Memory B cell (primary cell): ENCODE data around the gene GABRR2.
A peak's percentile ranks its signal among the peaks of the same experiment; 100 is the strongest.
"Not testable (repeated sequence)": the region's sequence is repeated elsewhere in the genome, so short reads cannot be mapped to it uniquely, and the experiment has no call there.

Experiments
- ATAC-seq: fragments of 150-1000 bp; cut with Tn5 transposase; 2 replicates; pipeline ENCODE4 v1.10.0; 2021; ENCODE audit warnings: low read depth, mild to moderate bottlenecking, moderate library complexity
- DNase-seq, 2 donors: peaks; one replicate each; pipeline ENCODE4 v3.0.0; 2022; ENCODE audit warnings: low spot score in 2 of 2
- H3K27ac Mint-ChIP-seq: one replicate; pipeline ENCODE4 v1.8.0; 2022; ENCODE audit warnings: mild to moderate bottlenecking, moderate library complexity, mixed read lengths
- H3K27me3 Mint-ChIP-seq: one replicate; pipeline ENCODE4 v1.8.0; 2022; ENCODE audit warnings: mixed read lengths
- H3K36me3 Mint-ChIP-seq: one replicate; pipeline ENCODE4 v1.8.0; 2022; ENCODE audit warnings: mild to moderate bottlenecking, mixed read lengths
- H3K4me1 Mint-ChIP-seq: one replicate; pipeline ENCODE4 v1.8.0; 2022; ENCODE audit warnings: mixed read lengths
- H3K4me3 Mint-ChIP-seq: one replicate; pipeline ENCODE4 v1.8.0; 2022; ENCODE audit warnings: mild to moderate bottlenecking, moderate library complexity, mixed read lengths
- H3K9me3 Mint-ChIP-seq: one replicate; pipeline ENCODE4 v1.8.0; 2022; ENCODE audit warnings: mixed read lengths

GABRR2 gene

DNA sequence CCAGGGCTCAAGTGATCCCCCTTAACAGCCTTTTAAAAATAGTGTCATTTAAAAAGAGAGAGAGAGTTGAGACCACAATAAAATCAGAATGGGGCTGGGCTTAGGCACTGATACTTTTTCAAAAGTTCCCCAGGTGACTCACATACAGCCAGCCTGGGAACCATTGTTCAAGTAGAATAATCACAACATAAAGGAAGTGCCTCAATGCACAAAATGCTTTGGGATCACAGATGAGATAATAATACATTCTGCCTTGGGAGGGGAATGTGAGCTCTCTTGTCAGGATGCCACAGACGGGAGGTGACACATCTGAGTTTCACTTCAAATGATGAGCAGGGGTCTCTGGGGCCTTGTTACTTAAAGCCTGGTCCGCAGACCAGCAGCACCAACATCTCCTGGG lies 63.9 kb downstream of the GABRR2 start:
- no peak for DNase-seq
- ATAC-seq, result no peak
- Mint-ChIP-seq H3K36me3 (peaks cover 1% of the 10 kb centered on the region), H3K27ac (no peak overlapping the region), H3K9me3 (no peaks in the 10 kb centered on the region), H3K27me3 (peaks cover 6% of the 10 kb centered on the region), H3K4me3 (no peak overlapping the region), H3K4me1 (no peaks in the 10 kb centered on the region)

DNA sequence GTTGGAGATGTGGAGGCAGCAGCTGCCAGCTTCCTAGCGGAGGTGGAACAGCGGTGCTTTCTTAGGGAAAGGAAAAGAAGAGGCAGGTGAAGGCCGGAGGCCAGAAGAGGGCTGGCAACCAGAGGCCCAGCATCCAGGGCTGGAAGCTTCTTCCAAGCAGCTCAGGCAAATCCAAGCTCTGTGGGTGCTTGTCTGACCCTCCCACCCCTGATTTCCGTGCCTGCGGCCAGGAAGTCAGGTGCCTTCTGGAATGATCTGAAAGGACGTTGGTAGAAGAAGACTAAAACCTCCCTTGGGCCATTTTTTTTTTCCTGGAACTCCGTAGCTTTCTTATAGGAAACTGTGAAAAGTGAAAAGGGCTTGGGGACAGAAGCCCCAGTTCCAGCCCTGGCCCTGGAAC lies 64.9 kb downstream of the GABRR2 start:
- ATAC-seq (no peak), DNase-seq (no peak)
- Mint-ChIP-seq H3K9me3 (no peaks in the 10 kb centered on the region), H3K27me3 (peaks cover 6% of the 10 kb centered on the region), H3K36me3 (peaks cover 1% of the 10 kb centered on the region), H3K4me3 (no peak overlapping the region), H3K27ac (no peak overlapping the region), H3K4me1 (no peaks in the 10 kb centered on the region)

DNA sequence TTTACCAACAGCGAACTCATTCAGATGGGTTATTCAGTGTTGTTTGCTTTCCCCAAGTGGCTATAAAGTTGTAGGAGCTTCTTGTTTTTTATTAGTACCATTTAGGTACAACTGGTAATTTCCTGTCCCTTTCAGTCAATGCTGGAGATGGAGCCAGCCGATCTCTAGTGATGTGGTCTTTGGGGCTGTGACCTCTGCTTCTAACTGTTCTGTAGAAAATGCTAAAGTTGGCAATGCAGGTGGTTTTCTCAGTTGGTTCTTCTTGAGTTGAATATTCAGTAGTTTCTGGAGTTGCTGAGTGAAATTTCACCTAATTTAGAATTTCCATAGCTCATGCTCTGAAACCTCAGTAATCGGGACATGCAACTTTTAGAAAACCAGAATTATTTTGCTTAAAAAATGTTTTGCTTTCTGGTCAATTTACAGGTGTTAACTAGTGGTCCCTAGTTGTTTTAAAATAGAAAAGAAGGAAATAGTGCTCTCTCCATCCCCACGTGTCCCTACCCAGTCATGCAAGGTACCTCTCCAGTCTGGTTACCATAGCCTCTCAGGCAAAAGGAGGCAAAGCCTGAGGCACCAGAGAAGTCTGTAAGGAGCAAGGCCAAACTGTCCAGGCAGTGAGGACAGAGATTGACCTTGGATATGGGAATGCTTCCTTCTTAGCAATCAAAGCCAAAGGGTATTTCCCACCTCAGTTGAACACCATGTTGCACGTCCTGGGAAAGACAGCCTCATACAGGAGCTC lies 70.7 kb downstream of the GABRR2 start:
- H3K4me1 Mint-ChIP-seq, result peaks cover 10% of the 10 kb centered on the region
- ATAC-seq (no peak), DNase-seq (no peak)
- H3K27ac Mint-ChIP-seq, result no peak overlapping the region
- peaks cover 4% of the 10 kb centered on the region for H3K27me3 Mint-ChIP-seq
- H3K9me3 Mint-ChIP-seq, result no peaks in the 10 kb centered on the region
- no peak overlapping the region for H3K4me3 Mint-ChIP-seq
- H3K36me3 Mint-ChIP-seq, result no peaks in the 10 kb centered on the region

DNA sequence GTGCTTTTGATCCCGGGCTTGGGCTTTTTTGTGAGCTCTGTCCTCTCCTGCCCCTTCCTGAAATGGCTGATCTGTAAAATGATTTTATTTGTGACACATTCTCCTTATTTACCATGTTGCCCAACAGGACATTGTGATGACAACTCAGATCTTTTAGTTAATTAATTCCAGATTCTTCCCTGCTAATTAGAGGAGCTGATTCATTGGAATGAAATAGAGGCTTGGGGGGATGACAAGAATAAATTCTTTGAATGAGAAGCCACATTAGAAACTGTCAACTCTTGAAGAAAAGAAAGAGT lies 71.8 kb downstream of the GABRR2 start:
- H3K27ac Mint-ChIP-seq, result no peak overlapping the region
- no peaks in the 10 kb centered on the region for H3K9me3 Mint-ChIP-seq
- peaks cover 13% of the 10 kb centered on the region for H3K4me1 Mint-ChIP-seq
- H3K36me3 Mint-ChIP-seq, result no peaks in the 10 kb centered on the region
- no peak overlapping the region for H3K4me3 Mint-ChIP-seq
- no peak for ATAC-seq
- DNase-seq, result no peak
- H3K27me3 Mint-ChIP-seq, result peaks cover 5% of the 10 kb centered on the region

DNA sequence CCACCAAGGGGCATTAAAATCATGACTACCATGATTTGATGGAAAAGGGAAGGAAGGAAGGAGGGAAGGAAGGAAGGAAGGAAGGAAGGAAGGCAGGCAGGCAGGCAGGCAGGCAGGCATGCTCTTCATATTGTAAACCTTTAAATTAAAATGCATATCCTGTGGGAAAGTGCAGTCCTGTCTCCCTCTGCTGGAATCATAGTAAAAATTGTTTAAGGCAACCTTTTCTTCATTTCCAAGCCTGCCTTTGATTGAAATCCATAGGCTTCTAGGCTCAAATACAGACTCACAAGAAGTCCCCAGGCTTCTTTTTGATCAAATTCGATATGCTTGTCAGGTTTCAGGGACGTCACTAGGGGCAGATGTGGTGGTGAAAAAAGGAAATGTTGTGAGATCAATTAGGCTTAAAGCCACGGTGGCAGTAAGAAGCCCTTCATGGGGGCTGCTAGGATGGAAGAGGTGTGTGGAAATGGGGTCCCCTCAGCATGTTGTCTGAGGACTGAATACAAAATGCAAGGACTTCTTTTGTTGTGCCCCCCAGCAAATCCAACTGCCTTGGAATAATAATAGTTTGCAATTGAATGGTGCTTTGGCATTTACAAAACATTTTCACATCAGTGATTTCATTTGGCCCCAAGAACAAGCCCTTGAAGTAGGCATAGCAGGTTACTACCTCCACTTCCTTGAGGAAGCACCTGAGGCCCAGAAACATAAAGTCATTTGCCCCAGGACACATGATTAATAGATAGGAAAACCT lies 72.3 kb downstream of the GABRR2 start:
- ATAC-seq, result peak; percentile 74

DNA sequence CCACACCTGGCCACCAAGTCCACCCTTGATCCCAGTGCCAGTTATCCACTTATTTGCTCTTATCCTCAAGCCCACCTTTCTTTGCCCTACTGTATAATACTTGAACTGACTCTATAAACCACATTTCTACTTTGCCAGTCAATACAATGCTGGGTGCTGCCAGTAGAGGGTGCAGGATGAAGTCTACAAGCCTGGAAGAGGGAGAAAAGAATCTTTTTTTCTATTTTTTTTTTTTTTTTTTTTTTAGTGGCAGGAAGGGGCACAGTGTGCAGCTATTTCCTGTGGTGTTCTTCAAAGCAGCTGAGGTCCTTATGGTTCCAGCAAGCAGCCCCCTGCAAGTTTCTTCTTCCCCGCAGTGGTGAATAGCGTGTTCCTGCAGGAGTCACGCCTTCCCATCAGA lies 75.8 kb downstream of the GABRR2 start:
- Mint-ChIP-seq H3K4me1 (peaks cover 13% of the 10 kb centered on the region), H3K9me3 (no peaks in the 10 kb centered on the region), H3K27me3 (peaks cover 12% of the 10 kb centered on the region), H3K36me3 (peaks cover 4% of the 10 kb centered on the region), H3K4me3 (no peak overlapping the region), H3K27ac (no peak overlapping the region)
- DNase-seq (no peak), ATAC-seq (peak; percentile 43)

More for the DNA sequence above, 72.3 kb downstream of the GABRR2 start:
- Mint-ChIP-seq H3K4me1 (peaks cover 13% of the 10 kb centered on the region), H3K36me3 (no peaks in the 10 kb centered on the region), H3K27me3 (peaks cover 7% of the 10 kb centered on the region), H3K27ac (no peak overlapping the region), H3K4me3 (no peak overlapping the region), H3K9me3 (no peaks in the 10 kb centered on the region)
- DNase-seq, result no peak

DNA sequence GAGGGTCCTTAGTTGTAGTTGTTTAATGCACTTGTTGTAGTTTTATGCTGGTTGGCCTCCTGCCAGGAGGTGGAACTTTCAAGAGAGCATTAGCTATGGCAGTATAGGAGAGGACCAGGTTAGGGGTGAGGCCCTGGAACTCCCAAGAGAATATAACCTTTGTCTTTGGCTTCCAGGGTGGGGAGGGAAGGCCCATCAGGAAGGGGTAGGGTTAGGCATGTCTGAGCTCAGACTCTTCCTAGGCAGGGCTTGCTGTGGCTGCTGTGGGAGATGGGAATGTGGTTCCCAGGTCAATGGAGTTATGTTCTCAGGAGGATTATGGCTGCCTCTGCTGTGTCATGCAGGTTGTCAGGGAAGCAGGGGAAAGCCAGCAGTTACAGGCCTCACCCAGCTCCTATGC lies 77.9 kb downstream of the GABRR2 start:
- Mint-ChIP-seq H3K36me3 (peaks cover 4% of the 10 kb centered on the region), H3K4me3 (no peak overlapping the region), H3K4me1 (peaks cover 12% of the 10 kb centered on the region), H3K27ac (no peak overlapping the region), H3K9me3 (no peaks in the 10 kb centered on the region), H3K27me3 (peaks cover 15% of the 10 kb centered on the region)
- no peak for ATAC-seq
- DNase-seq, result no peak

DNA sequence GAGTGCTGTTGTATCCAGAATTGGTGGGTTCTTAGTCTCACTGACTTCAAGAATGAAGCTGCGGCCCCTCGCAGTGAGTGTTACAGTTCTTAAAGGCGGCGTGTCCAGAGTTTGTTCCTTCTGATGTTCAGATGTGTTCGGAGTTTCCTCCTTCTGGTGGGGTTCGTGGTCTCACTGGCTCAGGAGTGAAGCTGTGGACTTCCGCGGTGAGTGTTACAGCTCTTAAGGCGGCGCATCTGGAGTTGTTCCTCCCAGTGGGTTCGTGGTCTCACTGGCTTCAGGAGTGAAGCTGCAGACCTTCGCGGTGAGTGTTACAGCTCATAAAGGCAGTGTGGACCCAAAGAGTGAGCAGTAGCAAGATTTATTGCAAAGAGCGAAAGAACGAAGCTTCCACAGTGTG lies 81.5 kb downstream of the GABRR2 start:
- Mint-ChIP-seq H3K27me3 (peaks cover 16% of the 10 kb centered on the region), H3K4me3 (peak overlapping the region; percentile 60)
- H3K9me3 Mint-ChIP-seq, DNase-seq, H3K27ac Mint-ChIP-seq, H3K4me1 Mint-ChIP-seq, H3K36me3 Mint-ChIP-seq, ATAC-seq: not testable (repeated sequence)

DNA sequence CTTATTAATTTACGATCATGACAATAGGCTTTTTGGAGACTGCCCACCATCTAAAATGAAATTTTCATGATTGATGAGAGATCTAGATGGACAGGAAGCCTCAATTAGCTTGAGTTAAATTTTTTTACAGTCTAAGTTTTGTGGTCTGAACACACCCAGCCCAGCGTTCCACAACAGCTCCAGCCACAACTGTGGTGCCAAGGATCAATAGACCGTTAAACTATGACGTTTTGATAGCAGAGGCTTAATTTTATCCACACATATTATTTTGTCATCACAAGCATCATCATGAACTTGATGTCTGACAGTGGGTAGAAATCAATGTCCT lies 92.4 kb downstream of the GABRR2 start:
- Mint-ChIP-seq H3K4me3 (no peak overlapping the region), H3K27me3 (peaks cover 2% of the 10 kb centered on the region), H3K9me3 (peaks cover 6% of the 10 kb centered on the region), H3K36me3 (no peaks in the 10 kb centered on the region), H3K27ac (no peak overlapping the region), H3K4me1 (no peaks in the 10 kb centered on the region)
- no peak for DNase-seq
- ATAC-seq, result no peak

DNA sequence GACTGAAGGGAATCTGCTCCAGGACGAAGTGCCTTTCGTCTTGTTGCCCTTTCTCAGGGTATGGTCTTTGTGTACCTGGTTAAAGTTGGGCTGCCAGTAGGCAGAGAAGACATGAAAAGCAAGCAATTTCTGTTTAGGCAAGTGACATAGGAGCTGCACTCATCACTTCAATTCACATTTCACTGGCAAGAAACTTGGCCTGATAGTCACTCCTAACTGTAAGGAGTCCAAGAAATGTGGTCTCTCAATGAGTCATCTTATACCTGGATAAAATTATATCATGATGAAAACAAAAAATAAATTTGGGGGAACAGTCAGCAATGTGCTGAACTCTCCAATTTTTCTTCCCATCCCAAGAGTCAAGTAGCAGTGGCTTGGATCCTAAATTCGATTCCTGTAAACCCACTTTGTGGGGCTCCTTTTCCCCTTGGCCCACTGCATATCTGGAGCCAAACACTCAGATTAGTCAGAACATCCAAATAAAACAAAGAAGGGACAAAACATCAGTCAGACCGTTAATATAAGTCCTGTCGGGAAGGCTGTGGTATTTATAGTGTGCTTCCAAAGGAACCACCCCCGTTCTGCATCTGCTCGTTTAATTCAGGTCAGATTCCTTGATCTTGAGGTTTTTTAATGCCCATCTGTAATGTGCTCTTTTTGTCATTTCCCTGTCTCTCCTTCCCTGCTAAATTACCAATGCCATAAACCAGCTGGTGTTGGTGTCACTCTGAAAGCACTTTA lies 93.0 kb downstream of the GABRR2 start:
- ATAC-seq (no peak), DNase-seq (no peak)
- no peaks in the 10 kb centered on the region for H3K4me1 Mint-ChIP-seq
- H3K27ac Mint-ChIP-seq, result no peak overlapping the region
- no peak overlapping the region for H3K4me3 Mint-ChIP-seq
- no peaks in the 10 kb centered on the region for H3K36me3 Mint-ChIP-seq
- peaks cover 2% of the 10 kb centered on the region for H3K27me3 Mint-ChIP-seq
- H3K9me3 Mint-ChIP-seq, result peaks cover 6% of the 10 kb centered on the region

DNA sequence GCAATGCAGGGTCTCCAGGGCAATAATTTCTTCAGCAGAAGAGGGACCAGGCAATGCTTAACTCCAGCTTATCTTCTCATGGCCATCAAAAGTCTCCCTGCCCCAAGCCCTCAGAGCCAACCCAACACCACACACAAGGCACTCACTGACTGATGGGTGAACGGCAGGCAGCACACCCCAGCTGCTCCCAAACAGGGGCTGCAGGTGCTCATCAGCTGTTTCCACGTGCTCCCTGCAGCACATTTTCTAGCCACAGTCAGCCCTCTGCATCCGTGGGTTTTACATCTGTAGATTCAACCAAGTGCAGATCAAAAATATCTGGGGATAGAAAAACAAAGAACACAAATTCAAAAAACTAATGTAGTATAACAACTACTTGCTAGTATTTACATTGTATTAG lies 94.0 kb downstream of the GABRR2 start:
- no peak overlapping the region for H3K4me3 Mint-ChIP-seq

DNA sequence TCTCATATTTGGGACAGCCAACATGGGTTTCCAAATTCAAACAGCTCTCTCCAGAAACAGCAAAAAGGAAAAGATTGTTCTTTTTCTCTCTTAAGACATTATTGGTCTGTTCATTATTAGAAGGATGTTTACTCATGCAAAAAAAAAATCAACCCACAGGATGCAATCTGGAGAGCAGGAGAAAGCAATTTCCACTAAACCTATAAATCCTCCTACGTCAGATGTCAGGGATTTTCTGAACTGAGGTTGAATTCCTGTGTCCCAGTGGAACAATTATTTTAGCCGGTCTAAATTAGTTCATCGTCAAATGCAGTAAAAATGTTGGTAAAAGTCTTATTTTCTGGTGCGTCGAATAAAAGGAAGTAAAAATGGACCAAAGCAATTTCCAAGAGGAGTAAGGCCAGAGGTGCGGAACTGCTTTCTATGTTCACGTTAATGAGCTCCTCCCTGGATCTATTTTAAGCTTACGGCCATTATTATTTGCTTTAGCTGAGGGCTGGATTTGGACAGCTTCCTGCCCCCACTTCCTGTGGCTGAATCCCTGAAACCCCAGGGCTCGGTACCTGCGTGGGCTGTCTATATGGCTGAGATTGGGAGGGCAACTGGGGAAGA lies 97.7 kb downstream of the GABRR2 start, which contains the start of gene GABRR1:
TSS of gene GABRR1 (minus strand) at position 60 of the 612 bp plus-strand sequence. CDS start at position 24, 36 bp downstream.
- H3K4me1 Mint-ChIP-seq, result no peaks in the 10 kb centered on the region
- H3K36me3 Mint-ChIP-seq, result no peaks in the 10 kb centered on the region
- H3K4me3 Mint-ChIP-seq, result no peak within 1 kb of the TSS
- ATAC-seq, result no peak
- no peaks in the 10 kb centered on the region for H3K27me3 Mint-ChIP-seq
- H3K27ac Mint-ChIP-seq, result no peak within 1 kb of the TSS
- no peak for DNase-seq
- no peaks in the 10 kb centered on the region for H3K9me3 Mint-ChIP-seq

More for the DNA sequence above, 94.0 kb downstream of the GABRR2 start:
- Mint-ChIP-seq H3K27ac (no peak overlapping the region), H3K36me3 (no peaks in the 10 kb centered on the region), H3K4me1 (no peaks in the 10 kb centered on the region), H3K27me3 (peaks cover 2% of the 10 kb centered on the region), H3K9me3 (peaks cover 6% of the 10 kb centered on the region)
- ATAC-seq (no peak), DNase-seq (no peak)

DNA sequence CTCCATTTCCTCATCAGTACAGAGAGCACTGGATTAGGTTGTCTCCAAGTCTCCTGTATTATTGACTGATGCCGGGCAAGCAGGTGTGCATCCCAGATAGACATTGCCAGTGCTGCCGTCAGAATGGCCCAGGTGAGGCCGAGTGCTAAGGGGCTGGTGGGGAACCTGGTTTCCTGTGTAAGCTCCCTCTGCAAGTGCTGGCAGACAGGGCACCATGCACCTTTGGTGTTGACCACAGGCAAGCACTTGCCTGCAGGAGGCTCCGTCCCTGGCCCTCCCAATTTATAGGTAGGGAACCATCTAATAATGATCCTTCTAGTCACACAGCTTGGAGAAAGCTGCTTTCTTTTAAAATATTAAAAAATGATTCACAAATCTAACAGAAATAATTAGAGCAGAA lies 98.7 kb downstream of the GABRR2 start:
- Mint-ChIP-seq H3K9me3 (no peaks in the 10 kb centered on the region), H3K4me3 (no peak overlapping the region), H3K4me1 (no peaks in the 10 kb centered on the region), H3K36me3 (no peaks in the 10 kb centered on the region), H3K27me3 (peaks cover 4% of the 10 kb centered on the region), H3K27ac (no peak overlapping the region)
- DNase-seq, result no peak
- ATAC-seq, result no peak

DNA sequence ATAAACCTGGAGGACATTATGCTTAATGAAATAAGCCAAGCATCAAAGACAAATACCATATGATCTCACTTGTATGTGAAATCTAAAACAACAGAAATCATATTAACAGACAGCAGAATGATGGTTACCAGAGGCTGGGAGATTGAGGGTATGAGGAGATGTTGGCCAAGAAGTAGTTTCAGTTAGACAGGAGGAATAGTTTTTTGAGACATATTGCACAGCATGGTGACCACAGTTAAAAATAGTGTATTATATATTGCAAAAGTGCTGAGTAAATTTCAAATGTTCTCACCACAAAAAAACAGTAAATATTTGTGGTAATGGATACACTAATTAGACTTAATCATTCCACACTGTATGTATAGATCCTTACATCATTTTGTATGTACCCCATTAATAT lies 99.7 kb downstream of the GABRR2 start:
- DNase-seq (no peak), ATAC-seq (no peak)
- Mint-ChIP-seq H3K27me3 (peaks cover 10% of the 10 kb centered on the region), H3K9me3 (no peaks in the 10 kb centered on the region), H3K36me3 (no peaks in the 10 kb centered on the region), H3K4me3 (no peak overlapping the region), H3K4me1 (no peaks in the 10 kb centered on the region), H3K27ac (no peak overlapping the region)
